Measurements from ENCODE around the gene LARP4B.

The LARP4B gene

DNA sequence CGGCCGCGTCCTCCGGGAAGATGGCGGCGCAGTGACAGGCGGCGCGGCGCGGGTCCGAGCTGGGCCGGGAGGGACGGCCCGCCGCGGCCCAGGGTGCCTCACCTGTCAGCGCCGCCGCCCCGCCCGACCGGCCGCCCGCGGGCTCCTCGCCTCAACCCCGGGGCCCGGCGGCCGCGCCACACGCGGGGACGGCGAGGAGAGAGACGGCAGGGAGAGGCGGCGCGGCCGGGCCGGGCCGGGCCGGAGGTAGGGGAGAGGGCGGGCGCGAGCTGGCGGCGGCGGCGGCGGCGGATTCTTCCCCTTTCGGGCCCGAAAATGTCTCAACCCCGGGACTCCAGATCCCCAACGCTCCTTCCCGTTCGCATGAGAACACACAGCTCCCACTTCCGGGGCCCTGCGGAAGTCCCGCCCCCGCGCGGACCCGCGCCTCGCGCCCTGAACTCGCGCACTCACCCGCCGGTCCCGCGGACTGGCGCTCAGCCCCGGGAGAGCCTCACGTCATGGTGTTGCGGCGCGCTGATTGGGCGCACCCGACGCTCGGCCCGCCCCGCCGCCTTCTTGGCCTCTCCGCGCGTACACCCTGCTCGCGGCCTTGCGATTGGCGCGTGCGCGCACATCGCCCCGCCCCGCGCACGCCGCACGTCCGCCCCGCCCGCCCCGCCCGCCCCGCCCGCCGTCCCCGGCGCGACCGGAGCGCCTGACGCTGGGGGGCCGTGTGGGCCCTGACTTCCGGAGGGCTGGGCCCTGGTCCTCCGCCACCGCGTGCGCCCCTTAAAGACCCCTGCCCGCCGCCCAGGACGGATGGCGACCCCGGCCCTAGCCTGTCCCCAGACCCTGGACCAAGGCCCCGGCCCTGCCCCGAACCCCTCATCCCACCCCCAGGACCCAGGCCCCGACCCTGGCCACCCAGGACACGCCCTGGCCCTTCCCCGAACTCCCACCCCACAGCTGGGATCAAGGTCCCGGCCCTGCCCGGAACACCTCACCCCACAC is at the start of gene LARP4B:
Gene LARP4B, minus strand, starts transcription at position 380 of the 993 bp plus-strand sequence. CDS start 45,984 bp downstream, outside the sequence.
- DNase-seq (ENCODE audit: low read depth in 1 of 2, low spot score in 1 of 2): peak; percentile 90 to 98

DNA sequence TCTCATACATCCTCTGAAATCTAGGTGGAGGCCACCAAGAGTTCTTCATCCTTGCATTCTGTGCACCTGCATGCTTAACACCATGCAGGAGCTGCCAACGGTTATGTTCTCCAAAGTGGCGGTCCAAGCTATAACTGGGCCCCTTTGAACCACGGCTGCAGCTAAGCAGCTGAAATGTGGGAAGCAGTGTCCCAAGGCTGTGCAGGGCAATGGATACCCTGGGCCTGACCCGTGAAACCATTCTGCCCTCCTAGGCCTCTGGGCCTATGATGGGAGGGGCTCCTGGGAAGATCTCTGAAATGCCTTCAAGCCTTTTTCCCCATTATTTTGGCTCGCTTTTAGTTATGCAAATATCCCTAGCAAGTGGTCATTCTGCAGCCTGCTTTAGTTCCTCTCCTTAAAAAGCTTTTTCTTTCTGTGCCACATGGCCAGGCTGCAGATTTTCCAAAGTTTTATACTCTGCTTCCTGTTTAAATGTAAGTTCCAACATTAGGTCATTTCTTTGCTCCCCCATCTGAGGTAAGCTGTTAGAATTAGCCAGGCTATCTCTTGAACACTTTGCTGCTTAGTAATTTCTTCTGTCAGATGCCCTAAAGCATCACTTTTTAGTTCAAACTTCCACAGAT is 49.1 kb upstream of the LARP4B start:
- no peak for DNase-seq (ENCODE audit: low read depth in 1 of 2, low spot score in 1 of 2)

DNA sequence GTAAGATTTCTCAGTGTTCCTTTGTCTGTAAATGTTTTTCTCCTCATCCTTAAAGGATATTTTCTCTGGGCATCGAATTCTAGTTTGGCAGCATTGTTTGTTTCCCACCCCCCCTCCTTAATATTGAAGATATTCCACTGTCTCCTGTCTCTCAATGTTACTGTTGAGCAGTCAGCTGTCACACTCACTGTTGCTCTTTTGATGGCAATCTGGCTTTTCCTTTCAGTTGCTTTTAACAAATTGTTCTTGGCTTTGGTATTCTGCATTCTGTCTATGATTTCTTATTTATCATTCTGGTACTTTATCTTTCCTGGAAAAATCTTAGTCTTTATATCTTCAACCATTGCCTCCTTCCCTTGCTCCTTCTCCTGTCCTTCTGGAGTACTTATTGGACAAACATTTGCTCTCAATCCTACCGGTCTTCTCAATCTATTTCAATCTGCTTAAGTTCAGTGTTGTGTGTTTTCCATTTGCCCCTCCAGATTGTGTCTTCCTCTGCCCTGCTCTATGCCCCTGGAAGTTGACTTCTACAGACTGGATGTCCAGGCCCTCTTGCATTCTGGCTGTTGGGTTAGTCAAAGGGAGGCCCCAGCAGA is 47.4 kb upstream of the LARP4B start:
- DNase-seq (ENCODE audit: low read depth in 1 of 2, low spot score in 1 of 2): no peak

DNA sequence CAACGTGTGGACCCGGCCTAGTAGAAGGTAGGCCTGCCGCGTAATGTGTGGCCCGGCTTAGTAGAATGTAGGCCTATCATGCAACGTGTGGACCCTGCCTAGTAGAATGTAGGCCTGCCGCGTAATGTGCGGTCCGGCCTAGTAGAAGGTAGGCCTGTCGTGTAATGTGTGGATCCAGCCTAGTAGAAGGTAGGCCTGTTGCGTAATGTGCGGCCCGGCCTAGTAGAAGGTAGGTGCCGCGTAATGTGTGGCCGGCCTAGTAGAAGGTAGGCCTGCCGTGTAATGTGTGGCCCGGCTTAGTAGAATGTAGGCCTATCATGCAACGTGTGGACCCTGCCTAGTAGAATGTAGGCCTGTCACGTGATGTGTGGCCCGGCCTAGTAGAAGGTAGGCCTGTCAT is 44.8 kb upstream of the LARP4B start:
- DNase-seq (ENCODE audit: low read depth in 1 of 2, low spot score in 1 of 2): no peak

DNA sequence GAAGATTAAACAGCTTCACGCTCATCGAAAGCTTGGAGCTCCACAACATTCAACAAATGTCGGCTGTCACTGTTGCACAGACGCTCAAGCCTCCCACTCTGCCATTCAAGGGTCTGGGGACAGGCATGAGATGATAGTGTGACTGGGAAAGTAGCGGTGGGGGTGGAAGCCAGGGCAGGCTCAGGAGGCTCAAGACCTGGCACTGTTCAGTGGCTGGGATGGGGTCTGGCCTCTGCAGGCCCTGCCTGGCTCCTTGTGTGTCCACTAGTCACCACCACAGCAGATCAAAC is 43.2 kb upstream of the LARP4B start:
- no peak for DNase-seq (ENCODE audit: low read depth in 1 of 2, low spot score in 1 of 2)

DNA sequence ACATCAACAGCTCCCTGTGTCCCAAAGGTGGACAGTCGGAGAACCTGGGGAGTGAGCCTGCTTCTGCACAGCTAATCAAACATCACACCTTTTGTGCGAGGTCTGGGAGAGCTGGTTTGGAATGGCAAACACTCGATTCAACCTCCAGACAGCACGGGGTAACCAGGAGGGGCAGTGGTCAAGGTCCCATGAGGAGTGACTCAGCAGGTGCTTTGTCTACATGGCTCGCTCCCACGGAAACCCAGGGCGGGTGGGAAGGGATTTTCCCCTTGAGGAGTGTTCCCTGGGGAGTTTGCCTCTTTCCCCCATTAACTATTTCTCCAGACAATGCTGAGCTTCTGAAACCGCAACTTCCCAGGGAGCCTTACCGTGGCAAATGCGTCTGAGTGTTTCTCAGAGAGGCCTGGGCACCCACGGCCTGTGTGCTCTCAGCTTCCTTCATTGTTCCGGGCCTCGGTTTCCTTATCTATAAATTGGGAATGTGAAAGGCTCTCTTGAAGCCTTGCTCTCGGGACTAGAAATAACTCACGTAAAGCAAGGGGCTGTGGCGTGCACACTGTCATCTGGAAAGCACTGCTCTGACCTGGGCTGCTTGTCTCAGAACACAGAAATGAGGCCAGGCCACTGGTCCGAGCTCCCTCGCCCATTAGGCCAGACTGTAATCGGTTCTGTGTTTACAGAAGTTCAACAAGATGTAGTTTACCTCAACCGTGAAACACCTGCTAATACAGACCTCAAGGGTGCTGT is 42.7 kb upstream of the LARP4B start:
- DNase-seq (ENCODE audit: low read depth in 1 of 2, low spot score in 1 of 2): no peak

DNA sequence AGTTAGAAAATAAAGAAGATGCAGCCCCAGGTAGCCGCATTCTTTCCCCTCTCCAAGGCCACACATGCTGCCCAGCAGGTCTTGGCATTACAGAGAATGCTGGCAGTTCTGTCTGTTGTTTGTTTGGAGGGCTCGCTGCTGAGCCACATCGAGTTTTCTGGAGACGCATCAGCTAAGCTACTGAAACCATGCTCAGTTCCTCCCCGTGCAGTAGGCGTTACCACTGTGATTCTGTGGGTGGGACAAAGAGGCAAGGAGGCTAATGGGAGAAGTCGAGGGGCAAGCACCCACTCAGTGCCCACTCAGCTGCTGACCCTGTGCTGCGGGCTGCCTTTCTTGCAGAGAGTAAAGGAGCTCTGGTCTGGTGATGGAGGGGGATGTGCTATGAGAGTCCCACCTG is 41.3 kb upstream of the LARP4B start:
- DNase-seq (ENCODE audit: low read depth in 1 of 2, low spot score in 1 of 2): no peak

DNA sequence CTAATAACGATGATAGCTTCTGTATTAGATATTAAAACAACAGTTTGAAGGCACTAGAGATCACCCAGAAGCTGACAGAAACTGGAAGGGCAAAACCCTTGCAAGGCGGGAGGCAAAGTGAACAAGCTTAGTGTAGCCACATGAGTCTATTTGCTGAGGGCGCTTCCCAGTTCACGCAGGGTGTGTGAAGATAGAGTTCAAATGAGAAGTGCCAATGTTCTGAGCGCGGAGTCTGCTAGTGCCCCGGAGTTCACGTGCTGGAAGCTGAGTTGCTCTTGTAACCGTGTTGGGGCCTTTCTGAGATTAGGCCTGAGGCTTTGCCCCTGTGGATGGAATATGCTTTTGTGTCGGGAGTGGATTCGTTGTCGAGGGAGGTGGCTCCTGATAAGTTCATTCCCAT is 40.1 kb upstream of the LARP4B start:
- no peak for DNase-seq (ENCODE audit: low read depth in 1 of 2, low spot score in 1 of 2)

DNA sequence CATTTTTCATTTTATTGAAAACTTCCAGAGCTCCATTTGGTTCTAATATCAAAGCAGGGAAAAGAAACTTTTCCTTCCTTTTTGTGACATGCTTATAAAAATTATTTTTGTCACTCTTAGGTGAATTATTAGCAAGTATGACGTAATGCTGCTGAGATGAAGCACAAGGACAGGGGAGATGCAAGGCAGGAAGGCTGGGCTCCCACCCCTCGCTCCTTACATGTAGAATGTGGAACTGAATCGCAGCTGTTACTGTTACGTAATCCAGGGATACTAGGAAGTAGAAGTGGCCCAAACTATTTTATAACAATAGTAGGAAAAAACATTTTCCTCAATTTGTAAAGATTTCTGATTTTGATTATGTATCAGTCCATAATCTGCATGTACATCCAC is 39.6 kb upstream of the LARP4B start:
- no peak for DNase-seq (ENCODE audit: low read depth in 1 of 2, low spot score in 1 of 2)

DNA sequence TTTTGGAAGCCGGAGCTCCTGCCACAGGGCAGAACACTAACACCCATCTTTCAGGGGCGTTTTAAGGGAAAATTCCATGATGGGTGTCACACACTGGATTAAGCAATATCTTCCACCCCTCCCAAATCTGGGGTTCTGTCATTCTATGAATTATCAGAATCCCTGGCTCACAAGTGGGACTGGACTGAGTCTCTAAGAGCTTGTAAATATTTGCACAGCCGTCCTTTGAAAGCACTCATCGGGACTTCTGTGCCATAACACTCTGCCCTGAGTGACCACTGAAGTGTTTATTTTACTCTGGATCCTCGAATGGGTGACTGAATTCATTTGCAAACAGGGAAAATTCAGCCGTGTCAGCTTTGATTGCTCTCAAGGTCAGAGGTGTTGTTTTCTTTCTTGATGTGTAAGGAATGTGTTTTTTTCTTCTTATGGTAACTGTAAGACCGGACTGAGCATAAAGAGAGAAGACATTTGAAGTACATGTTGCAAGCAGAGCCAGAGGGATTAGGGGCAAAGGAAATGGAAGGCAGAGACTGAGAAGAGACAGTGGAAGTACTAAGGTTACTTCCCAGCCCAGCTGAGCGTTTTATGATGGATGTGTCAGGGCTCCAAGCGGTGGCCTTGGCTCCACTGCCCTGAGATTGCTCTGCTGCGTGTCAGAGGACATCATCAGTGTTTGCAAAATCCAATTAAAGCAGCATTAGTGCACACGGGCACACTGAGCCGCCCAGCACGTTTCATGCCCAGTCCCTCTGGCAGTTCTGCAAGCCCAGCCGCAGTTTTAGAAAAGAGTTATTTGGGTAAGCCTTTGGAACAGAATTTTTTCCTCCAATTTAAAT is 39.0 kb upstream of the LARP4B start:
- DNase-seq (ENCODE audit: low read depth in 1 of 2, low spot score in 1 of 2): no peak

DNA sequence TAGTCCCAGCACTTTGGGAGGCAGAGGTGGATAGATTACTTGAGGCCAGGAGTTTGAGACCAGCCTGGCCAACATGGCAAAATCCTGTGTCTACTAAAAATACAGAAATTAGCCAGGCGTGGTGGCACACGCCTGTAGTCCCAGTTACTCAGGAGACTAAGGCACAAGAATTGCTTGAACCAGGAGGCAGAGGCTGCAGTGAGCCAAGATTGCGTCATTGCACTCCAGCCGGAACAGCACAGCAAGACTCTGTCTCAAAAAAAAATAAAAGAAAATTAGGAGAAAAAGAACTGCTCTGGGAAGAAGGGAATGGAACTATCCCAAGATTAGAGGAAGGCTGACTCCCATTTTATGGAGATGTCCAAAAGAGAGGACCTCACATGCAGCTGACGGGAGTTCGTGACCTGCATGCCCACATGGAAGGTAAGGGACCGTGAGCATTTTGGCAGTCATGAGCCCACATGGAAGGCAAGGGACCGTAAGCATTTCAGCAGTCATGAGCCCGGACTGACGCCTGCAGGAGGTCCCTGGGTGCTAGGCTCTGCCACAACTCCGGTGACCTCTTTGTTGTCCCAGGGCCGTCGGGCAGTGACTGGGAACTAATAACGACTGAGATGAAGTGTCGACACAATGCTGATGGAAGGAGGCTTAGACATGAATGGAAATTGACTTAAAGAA is 38.1 kb upstream of the LARP4B start:
- DNase-seq (ENCODE audit: low read depth in 1 of 2, low spot score in 1 of 2): no peak

DNA sequence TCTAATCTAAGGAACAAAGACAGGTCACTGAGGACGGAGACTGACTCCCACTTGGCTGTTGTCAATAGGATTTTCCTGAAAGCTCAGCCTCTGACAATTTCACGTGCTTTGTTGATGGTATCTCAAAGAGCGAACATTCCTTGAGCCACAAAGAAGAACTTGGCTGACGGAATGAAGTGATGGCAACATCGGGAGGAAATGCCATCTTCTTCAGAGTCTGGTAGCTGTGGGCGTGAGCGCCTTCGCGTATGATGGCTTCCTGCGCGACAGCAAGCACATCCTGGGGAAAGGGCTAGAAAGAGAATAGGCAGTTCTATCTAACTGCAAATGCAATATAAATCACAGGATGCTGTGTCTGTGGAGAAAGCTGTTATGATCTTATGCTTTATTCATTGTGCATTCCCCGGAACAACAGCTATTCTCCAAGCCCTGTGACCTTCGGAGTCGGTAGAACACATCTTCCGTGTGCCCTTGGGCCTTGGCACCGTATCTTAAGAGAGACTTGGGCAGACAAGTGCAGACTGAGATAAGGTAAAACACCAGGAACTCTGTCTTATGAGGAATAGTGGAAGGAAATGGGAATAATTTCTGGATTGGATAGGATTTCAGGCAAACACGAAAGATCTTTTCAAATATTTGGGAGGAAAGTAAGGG is 37.2 kb upstream of the LARP4B start:
- no peak for DNase-seq (ENCODE audit: low read depth in 1 of 2, low spot score in 1 of 2)

DNA sequence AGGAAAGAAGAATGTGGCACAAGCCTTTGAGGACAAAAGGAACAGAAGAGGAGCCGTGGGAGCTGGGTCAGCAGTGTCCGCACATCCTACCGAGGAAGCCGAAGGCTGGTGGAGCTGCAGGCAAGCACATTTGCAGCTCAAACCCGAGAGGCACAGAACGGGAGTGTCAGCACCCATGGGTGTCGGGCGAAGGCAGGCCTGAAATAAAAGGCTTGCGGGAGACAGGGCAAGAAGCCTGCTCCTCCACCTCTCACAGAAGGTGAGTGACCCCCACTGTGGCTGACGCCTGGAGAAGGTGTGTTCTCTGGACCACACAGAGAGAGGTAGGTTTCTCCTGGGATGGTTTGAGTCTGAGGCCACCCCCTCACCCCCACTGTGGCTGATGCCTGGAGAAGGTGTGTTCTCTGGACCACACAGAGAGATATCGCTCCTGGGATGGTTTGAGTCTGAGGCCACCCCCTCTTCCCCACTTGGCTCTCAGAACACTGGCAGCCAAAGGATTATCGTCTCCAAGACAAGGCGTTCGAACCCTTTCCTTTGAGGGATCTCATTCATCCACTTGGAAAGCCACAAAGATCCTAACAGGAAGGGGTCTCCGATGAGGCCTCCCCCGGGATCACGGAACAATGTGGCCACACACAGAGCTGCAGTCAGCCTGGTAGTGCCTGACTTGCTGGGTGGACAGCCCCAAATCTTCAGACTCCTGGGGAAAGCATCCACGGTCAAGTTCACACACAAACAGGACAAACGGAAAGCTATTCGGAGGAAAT is 35.1 kb upstream of the LARP4B start:
- no peak for DNase-seq (ENCODE audit: low read depth in 1 of 2, low spot score in 1 of 2)

DNA sequence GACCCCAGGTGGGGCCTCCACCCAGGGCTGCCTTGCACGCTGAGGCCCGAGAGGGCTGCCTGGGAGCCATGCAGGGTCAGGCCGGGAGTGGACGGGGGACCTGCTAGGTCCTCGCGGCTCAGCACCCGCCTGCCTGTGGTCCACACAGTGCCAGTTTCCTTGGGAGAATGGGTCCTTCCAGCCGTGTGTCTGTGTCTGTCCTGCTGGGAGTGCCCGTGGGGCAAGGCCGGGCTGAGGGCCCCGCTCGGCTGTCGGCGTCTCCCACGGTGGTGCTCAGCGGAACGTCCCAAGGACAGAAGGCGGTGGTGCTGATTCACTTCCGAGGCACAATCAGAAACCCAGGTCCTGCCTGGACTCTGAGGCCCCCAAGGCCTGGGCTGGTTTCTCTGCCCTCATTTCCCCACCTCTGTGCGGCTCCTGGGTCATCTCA is 33.5 kb upstream of the LARP4B start:
- no peak for DNase-seq (ENCODE audit: low read depth in 1 of 2, low spot score in 1 of 2)

DNA sequence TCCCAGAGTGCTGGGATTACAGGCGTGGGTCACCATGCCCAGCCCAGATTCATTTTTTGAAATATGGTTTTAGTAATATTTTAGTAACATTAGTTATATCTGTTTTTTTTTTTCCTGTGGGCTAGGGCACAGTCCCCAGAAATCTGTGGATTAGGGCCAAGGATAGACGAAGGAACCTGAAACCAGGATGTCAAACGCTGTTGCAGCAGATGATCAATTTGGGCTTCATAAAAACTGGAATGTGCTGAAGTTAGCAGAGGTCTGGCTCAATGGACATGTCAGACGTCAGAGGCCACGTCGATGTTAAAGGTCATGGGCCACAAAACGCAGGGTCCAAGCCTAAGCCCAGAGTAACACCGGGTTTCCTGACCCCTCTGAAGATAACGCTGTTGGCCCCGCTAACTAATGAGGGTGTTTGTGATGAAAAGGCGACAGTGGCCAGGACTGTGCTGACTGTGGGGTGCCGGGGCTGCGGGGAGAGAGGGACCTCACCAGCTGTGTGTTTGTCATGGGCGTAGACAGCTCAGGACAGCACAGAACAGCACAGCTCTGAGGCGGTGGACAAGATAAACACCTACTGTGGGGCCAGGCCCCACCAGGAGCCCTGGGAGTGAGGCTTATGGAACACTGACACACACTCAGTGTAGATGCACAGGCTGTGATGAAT is 32.9 kb upstream of the LARP4B start:
- no peak for DNase-seq (ENCODE audit: low read depth in 1 of 2, low spot score in 1 of 2)

DNA sequence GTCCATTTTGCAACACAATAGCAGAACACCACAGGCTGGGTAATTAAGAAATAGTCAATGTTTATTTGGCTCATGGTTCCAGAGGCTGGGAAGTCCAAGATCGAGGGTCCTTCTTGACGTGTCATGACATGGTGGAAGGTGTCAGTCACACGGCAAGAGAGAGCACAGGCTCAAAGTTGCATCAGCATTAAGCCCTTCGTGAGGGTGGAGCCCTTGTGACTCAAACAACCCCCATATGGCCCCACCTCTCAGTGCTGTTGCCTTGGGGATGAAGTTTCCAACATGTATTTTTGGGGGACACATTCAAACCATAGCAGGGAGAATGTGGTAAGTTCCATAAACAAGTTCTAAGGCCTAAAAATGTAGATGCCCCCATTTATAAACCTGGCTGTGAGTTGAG is 32.1 kb upstream of the LARP4B start:
- DNase-seq (ENCODE audit: low read depth in 1 of 2, low spot score in 1 of 2): no peak

DNA sequence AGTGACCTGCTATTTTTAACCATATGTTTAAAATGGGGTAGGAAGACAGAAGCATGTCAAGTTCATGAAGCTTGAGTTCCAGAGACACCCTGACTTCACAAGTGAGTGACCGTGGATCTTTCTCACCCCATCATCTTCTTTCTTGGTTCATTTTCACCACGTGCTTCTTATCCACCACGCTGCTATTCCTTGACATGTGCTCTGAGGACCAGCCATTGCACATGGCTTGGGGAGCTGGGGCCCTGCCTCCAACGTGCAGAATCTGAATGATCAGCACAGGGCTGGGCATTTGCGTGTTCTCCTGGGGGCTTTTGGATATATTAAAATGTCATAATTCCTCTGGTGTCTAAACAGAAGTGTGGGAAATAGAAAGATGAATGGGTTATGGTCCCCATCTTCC is 31.7 kb upstream of the LARP4B start:
- DNase-seq (ENCODE audit: low read depth in 1 of 2, low spot score in 1 of 2): no peak

DNA sequence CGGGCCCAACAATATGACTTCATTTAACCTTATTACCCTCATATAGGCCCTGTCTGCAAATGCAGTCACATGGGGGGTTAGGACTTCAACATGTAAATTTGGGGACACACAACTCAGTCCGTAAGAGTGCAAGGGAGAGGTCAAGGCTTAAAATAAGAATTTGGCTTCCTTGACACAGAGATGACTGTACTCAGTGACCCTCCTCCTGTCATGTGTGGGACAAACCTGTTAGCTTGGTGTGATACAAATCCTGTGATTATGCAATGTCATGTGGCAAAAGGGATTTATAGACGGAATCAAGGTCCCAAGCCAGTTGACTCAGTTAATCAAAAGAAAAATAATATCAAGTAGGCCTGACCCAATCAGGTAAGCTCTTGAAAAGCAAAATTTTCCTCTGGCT is 30.8 kb upstream of the LARP4B start:
- DNase-seq (ENCODE audit: low read depth in 1 of 2, low spot score in 1 of 2): no peak

Data from activated T-helper 1 cell treated with anti-CD3 and anti-CD28 coated beads, Interleukin-2, amount 50 U/mL, for 16 hours (primary cell).